Activated CD4-positive, alpha-beta T cell treated with anti-CD3 and anti-CD28 coated beads, Interleukin-2, amount 10 ng/mL, durations not matched to agents 24 days and 14 days (primary cell): Measurements from ENCODE around the gene SEMA7A. TPM values are rescaled to one million over a fixed set of nuclear protein-coding genes. Genes with fewer than 3 reads are reported as not detected.
A peak's percentile ranks its signal among the peaks of the same experiment; 100 is the strongest.

Source experiments
- DNase-seq: peaks from one replicate; pipeline ENCODE4 v3.0.0; 2022
- H3K27ac Mint-ChIP-seq: one replicate; pipeline ENCODE4 v1.8.0; 2022; ENCODE audit warnings: mild to moderate bottlenecking, mixed read lengths
- H3K27me3 Mint-ChIP-seq: one replicate; pipeline ENCODE4 v1.8.0; 2022; ENCODE audit warnings: mixed read lengths
- H3K36me3 Mint-ChIP-seq: one replicate; pipeline ENCODE4 v1.8.0; 2022; ENCODE audit warnings: low read depth, mild to moderate bottlenecking, mixed read lengths
- H3K4me1 Mint-ChIP-seq: one replicate; pipeline ENCODE4 v1.8.0; 2021; ENCODE audit warnings: mixed read lengths
- H3K4me3 Mint-ChIP-seq: one replicate; pipeline ENCODE4 v1.8.0; 2022; ENCODE audit warnings: mild to moderate bottlenecking, moderate library complexity, mixed read lengths
- H3K9me3 Mint-ChIP-seq: one replicate; pipeline ENCODE4 v1.8.0; 2021; ENCODE audit warnings: mixed read lengths
- intact Hi-C: fragments of 100-400 bp; cut with micrococcal nuclease; formaldehyde crosslinking; loops from one replicate; pipeline ENCODE4 v1.15.1; 2023
- total RNA-seq: library from RNA; stranded (reverse); gene quantifications from 2 replicates; pipeline ENCODE4 v1.2.3, GENCODE V29; 2022

The SEMA7A gene
- total RNA-seq, 1 donor from 2014 or later, result 89.6 TPM

- no peak for DNase-seq
- Mint-ChIP-seq H3K4me3 (no peak overlapping the region), H3K36me3 (no peaks in the 10 kb centered on the region), H3K27me3 (peaks cover 17% of the 10 kb centered on the region), H3K9me3 (no peaks in the 10 kb centered on the region), H3K4me1 (peaks cover 59% of the 10 kb centered on the region), H3K27ac (no peak overlapping the region)
- intact Hi-C loops, result loop anchor here (5.0 kb wide), 2 partner anchors 411 to 581 kb away; partner anchors contain the start of gene RPP25
Observed at GRCh38 chr15:74376226-74376625, 57.5 kb downstream of the SEMA7A start.

GRCh38 chr15:74375303-74375693, 58.5 kb downstream of the SEMA7A start:
- Mint-ChIP-seq H3K36me3 (no peaks in the 10 kb centered on the region), H3K27ac (no peak overlapping the region), H3K9me3 (no peaks in the 10 kb centered on the region), H3K4me3 (peak overlapping the region; percentile 86), H3K27me3 (peaks cover 23% of the 10 kb centered on the region), H3K4me1 (peaks cover 49% of the 10 kb centered on the region)
- intact Hi-C loops, result loop anchor here (1.0 to 5.0 kb wide), 5 partner anchors 63 to 582 kb away; partner anchors contain the start of genes ARID3B and RPP25
- DNase-seq, result peak; percentile 96

GRCh38 chr15:74374648-74375302, 59.0 kb downstream of the SEMA7A start:
- Mint-ChIP-seq H3K27me3 (peaks cover 27% of the 10 kb centered on the region), H3K36me3 (no peaks in the 10 kb centered on the region), H3K4me1 (peaks cover 48% of the 10 kb centered on the region), H3K27ac (no peak overlapping the region), H3K9me3 (no peaks in the 10 kb centered on the region), H3K4me3 (peak overlapping the region; percentile 86)
- intact Hi-C loops, result loop anchor here (1.0 to 5.0 kb wide), 9 partner anchors 59 to 583 kb away; partner anchors contain the start of genes ARID3B, CLK3, RPP25 and SEMA7A
- no peak for DNase-seq

GRCh38 chr15:74373731-74374647, 59.8 kb downstream of the SEMA7A start:
- no peaks in the 10 kb centered on the region for H3K9me3 Mint-ChIP-seq
- peaks cover 43% of the 10 kb centered on the region for H3K4me1 Mint-ChIP-seq
- intact Hi-C loops, result loop anchor here (1.0 to 2.0 kb wide), 7 partner anchors 59 to 395 kb away; partner anchors contain the start of genes ARID3B, CLK3, SEMA7A and UBL7
- H3K36me3 Mint-ChIP-seq, result no peaks in the 10 kb centered on the region
- peak overlapping the region; percentile 78 for H3K27ac Mint-ChIP-seq
- H3K27me3 Mint-ChIP-seq, result peaks cover 31% of the 10 kb centered on the region
- peak; percentile 98 for DNase-seq
- H3K4me3 Mint-ChIP-seq, result peak overlapping the region; percentile 86

GRCh38 chr15:74373056-74373650, 60.6 kb downstream of the SEMA7A start:
- Mint-ChIP-seq H3K27me3 (peaks cover 39% of the 10 kb centered on the region), H3K36me3 (no peaks in the 10 kb centered on the region), H3K4me3 (peak overlapping the region; percentile 86), H3K4me1 (peaks cover 34% of the 10 kb centered on the region), H3K9me3 (no peaks in the 10 kb centered on the region), H3K27ac (no peak overlapping the region)
- no peak for DNase-seq
- intact Hi-C loops, result loop anchor here (1.0 kb wide), 1 partner anchor 259 kb away; no protein-coding TSS in a partner anchor

- DNase-seq, result no peak
- Mint-ChIP-seq H3K4me1 (peaks cover 19% of the 10 kb centered on the region), H3K27me3 (peaks cover 56% of the 10 kb centered on the region), H3K9me3 (no peaks in the 10 kb centered on the region), H3K4me3 (no peak overlapping the region), H3K36me3 (no peaks in the 10 kb centered on the region), H3K27ac (no peak overlapping the region)
- intact Hi-C loops, result no loop called here
Observed at GRCh38 chr15:74370471-74370870, 63.3 kb downstream of the SEMA7A start.

- no peak overlapping the region for H3K4me3 Mint-ChIP-seq
- H3K36me3 Mint-ChIP-seq, result no peaks in the 10 kb centered on the region
- no peak overlapping the region for H3K27ac Mint-ChIP-seq
- intact Hi-C loops, result no loop called here
- no peaks in the 10 kb centered on the region for H3K9me3 Mint-ChIP-seq
- H3K4me1 Mint-ChIP-seq, result peaks cover 15% of the 10 kb centered on the region
- no peak for DNase-seq
- H3K27me3 Mint-ChIP-seq, result peaks cover 63% of the 10 kb centered on the region
Observed at GRCh38 chr15:74369756-74370155, 64.0 kb downstream of the SEMA7A start.

GRCh38 chr15:74369084-74369745, 64.5 kb downstream of the SEMA7A start:
- DNase-seq, result no peak
- Mint-ChIP-seq H3K4me3 (no peak overlapping the region), H3K27me3 (peaks cover 68% of the 10 kb centered on the region), H3K27ac (no peak overlapping the region), H3K36me3 (no peaks in the 10 kb centered on the region), H3K9me3 (no peaks in the 10 kb centered on the region), H3K4me1 (peaks cover 10% of the 10 kb centered on the region)
- intact Hi-C loops, result no loop called here

- no peaks in the 10 kb centered on the region for H3K36me3 Mint-ChIP-seq
- H3K4me3 Mint-ChIP-seq, result no peak overlapping the region
Observed at GRCh38 chr15:74368121-74368520, 65.6 kb downstream of the SEMA7A start.

GRCh38 chr15:74367296-74367854, 66.4 kb downstream of the SEMA7A start, which contains the start of gene CYP11A1:
Gene CYP11A1 (minus strand): TSS chr15:74367646. CDS start chr15:74367585, 61 bp downstream.
- peaks cover 3% of the 10 kb centered on the region for H3K4me1 Mint-ChIP-seq
- H3K27ac Mint-ChIP-seq, result no peak within 1 kb of the TSS
- peaks cover 73% of the 10 kb centered on the region for H3K27me3 Mint-ChIP-seq
- no peaks in the 10 kb centered on the region for H3K36me3 Mint-ChIP-seq
- no peak for DNase-seq
- no peaks in the 10 kb centered on the region for H3K9me3 Mint-ChIP-seq
- intact Hi-C loops, result no loop called here
- peak within 1 kb of the TSS; percentile 34 for H3K4me3 Mint-ChIP-seq

More at GRCh38 chr15:74368121-74368520, 65.6 kb downstream of the SEMA7A start:
- intact Hi-C loops, result no loop called here
- Mint-ChIP-seq H3K27me3 (peaks cover 71% of the 10 kb centered on the region), H3K9me3 (no peaks in the 10 kb centered on the region), H3K27ac (no peak overlapping the region), H3K4me1 (peaks cover 4% of the 10 kb centered on the region)
- no peak for DNase-seq

- H3K9me3 Mint-ChIP-seq, result no peaks in the 10 kb centered on the region
- intact Hi-C loops, result no loop called here
- peak; percentile 63 for DNase-seq
- H3K27ac Mint-ChIP-seq, result no peak overlapping the region
- peaks cover 68% of the 10 kb centered on the region for H3K27me3 Mint-ChIP-seq
- peaks cover 3% of the 10 kb centered on the region for H3K4me1 Mint-ChIP-seq
- H3K36me3 Mint-ChIP-seq, result no peaks in the 10 kb centered on the region
- peak overlapping the region; percentile 69 for H3K4me3 Mint-ChIP-seq
Observed at GRCh38 chr15:74365598-74366445, 67.9 kb downstream of the SEMA7A start.

- DNase-seq, result no peak
- Mint-ChIP-seq H3K9me3 (no peaks in the 10 kb centered on the region), H3K4me3 (peak overlapping the region; percentile 69), H3K27ac (no peak overlapping the region), H3K4me1 (peaks cover 3% of the 10 kb centered on the region), H3K27me3 (peaks cover 62% of the 10 kb centered on the region), H3K36me3 (no peaks in the 10 kb centered on the region)
- intact Hi-C loops, result no loop called here
Observed at GRCh38 chr15:74364936-74365597, 68.7 kb downstream of the SEMA7A start.
